Body of pancreas (tissue), 4 donors: ENCODE data around the gene GRM1.

Experiments
- CTCF ChIP-seq, 7 experiments: fragments of 450-650 bp in 4 of 7; fragments of 200-600 bp in 3 of 7; sonication (generic) in 3 of 7; IDR thresholded peaks; one replicate each; pipeline ENCODE4 v1.5.1; 2016 to 2019; ENCODE audit warnings: antibody characterized with exemption in 7 of 7
- POLR2A ChIP-seq, 3 donors: fragments of 450-650 bp; IDR thresholded peaks; one replicate each; pipeline ENCODE4 v1.6.1; 2016; ENCODE audit warnings: antibody characterized with exemption in 3 of 3, mild to moderate bottlenecking in 2 of 3

- no peak for TF ChIP-seq CTCF (IDR thresholded peaks at IDR 0.05)
- TF ChIP-seq POLR2A (IDR thresholded peaks at IDR 0.05) = no peak
Measured at GRCh38 chr6:146345598-146345997, 316.7 kb downstream of the GRM1 start.
